Prostate gland (tissue), 2 donors: ENCODE results near the gene STRAP. TPM values are rescaled to one million over a fixed set of nuclear protein-coding genes. Genes with fewer than 3 reads are reported as not detected.

Source experiments
- DNase-seq: peaks from one replicate; pipeline ENCODE4 v3.0.0-alpha.2; 2019; ENCODE audit warnings: low spot score
- H3K27ac ChIP-seq, 2 donors: fragments of 200-600 bp; sonication (generic); 2 replicates each; pipeline ENCODE4 v1.5.1; 2017 to 2019
- H3K27me3 ChIP-seq: fragments of 200-600 bp; sonication (generic); replicated peaks from 2 replicates; pipeline ENCODE4 v1.5.1; 2019; ENCODE audit not compliant: insufficient read depth
- H3K36me3 ChIP-seq, 2 donors: fragments of 200-600 bp; sonication (generic); 1 replicate in 1 of 2; 2 replicates in 1 of 2; pipeline versions ENCODE4 v1.5.1 to v1.8.1; 2017 to 2019
- H3K4me1 ChIP-seq: fragments of 200-600 bp; sonication (generic); replicated peaks from 2 replicates; pipeline ENCODE4 v1.5.1; 2019
- H3K4me3 ChIP-seq, 2 donors: fragments of 200-600 bp; sonication (generic); 2 replicates each; pipeline ENCODE4 v1.5.1; 2017 to 2019
- H3K9me3 ChIP-seq: fragments of 200-600 bp; sonication (generic); 2 replicates; pipeline ENCODE4 v1.5.1; 2017
- CTCF ChIP-seq, 4 experiments: fragments of 200-600 bp in 2 of 4; fragments of 450-650 bp in 2 of 4; sonication (generic) in 2 of 4; IDR thresholded peaks; 1 replicate in 3 of 4; 2 replicates in 1 of 4; pipeline ENCODE4 v1.5.1; 2016 to 2019; ENCODE audit warnings: antibody characterized with exemption in 4 of 4, mild to moderate bottlenecking in 2 of 4, moderate library complexity in 2 of 4
- POLR2A ChIP-seq: fragments of 450-650 bp; IDR thresholded peaks from one replicate; pipeline ENCODE4 v1.6.1; 2016; ENCODE audit warnings: antibody characterized with exemption, mild to moderate bottlenecking
- POLR2AphosphoS5 ChIP-seq: sonication (generic); formaldehyde crosslinking; IDR thresholded peaks from one replicate; pipeline ENCODE4 v1.6.1; 2017; ENCODE audit warnings: antibody characterized with exemption
- WGBS: methylation state at CpG from one replicate; pipeline ENCODE4 v1.1.5; 2018; 5-methylcytosine and 5-hydroxymethylcytosine counted together
- intact Hi-C: fragments of 100-400 bp; cut with DNase I; formaldehyde crosslinking; loops from one replicate; pipeline ENCODE4 v1.14.2; 2022
- total RNA-seq, 2 donors: library from RNA; depleted of rRNA; stranded (reverse); fragments of >200 nt; gene quantifications; one replicate each; pipeline ENCODE4 v1.1.0, GENCODE V29; 2016

Gene STRAP
- total RNA-seq, 2 donors from 2014 or later = 58.4 to 74.2 TPM

- 50% methylated on average over 8 of the region's 8 CpGs for WGBS
- peak; percentile 62 to 95 (median 81) for TF ChIP-seq CTCF (IDR thresholded peaks at IDR 0.05)
- TF ChIP-seq POLR2A = no peak
- TF ChIP-seq POLR2AphosphoS5 = peak; percentile 19
- peak; percentile 57 for DNase-seq
- no peaks in the 10 kb centered on the region for H3K9me3 ChIP-seq
- no peak overlapping the region for H3K27ac ChIP-seq
- no peaks in the 10 kb centered on the region for H3K27me3 ChIP-seq
- no peaks in the 10 kb centered on the region for H3K36me3 ChIP-seq
- no peak overlapping the region for H3K4me3 ChIP-seq
- H3K4me1 ChIP-seq = no peaks in the 10 kb centered on the region
- intact Hi-C loops = loop anchor here (1.0 to 5.0 kb wide), 2 partner anchors 266 to 579 kb away; no protein-coding TSS in a partner anchor
These were observed 25.8 kb upstream of the STRAP start for GRCh38 chr12:15856097-15856982.

GRCh38 chr12:15858353-15858752, 23.8 kb upstream of the STRAP start:
- no peak overlapping the region for H3K27ac ChIP-seq
- no peaks in the 10 kb centered on the region for H3K36me3 ChIP-seq
- no peak for DNase-seq
- intact Hi-C loops = loop anchor here (5.0 kb wide), 1 partner anchor 581 kb away; no protein-coding TSS in a partner anchor
- no peaks in the 10 kb centered on the region for H3K27me3 ChIP-seq
- no peak overlapping the region for H3K4me3 ChIP-seq
- WGBS = 71% methylated on average over 2 of the region's 2 CpGs
- H3K4me1 ChIP-seq = no peaks in the 10 kb centered on the region
- TF ChIP-seq CTCF (IDR thresholded peaks at IDR 0.05) = no peak
- no peak for TF ChIP-seq POLR2AphosphoS5
- TF ChIP-seq POLR2A = no peak
- H3K9me3 ChIP-seq = no peaks in the 10 kb centered on the region

GRCh38 chr12:15859116-15859515, 23.1 kb upstream of the STRAP start:
- H3K27ac ChIP-seq = no peak overlapping the region
- no peaks in the 10 kb centered on the region for H3K36me3 ChIP-seq
- H3K4me3 ChIP-seq = no peak overlapping the region
- no peak for DNase-seq
- no peaks in the 10 kb centered on the region for H3K9me3 ChIP-seq
- WGBS = 50% methylated on average over 4 of the region's 4 CpGs
- H3K4me1 ChIP-seq = no peaks in the 10 kb centered on the region
- no peaks in the 10 kb centered on the region for H3K27me3 ChIP-seq
- TF ChIP-seq POLR2AphosphoS5 = no peak
- TF ChIP-seq CTCF (IDR thresholded peaks at IDR 0.05) = no peak
- no peak for TF ChIP-seq POLR2A
- intact Hi-C loops = loop anchor here (5.0 kb wide), 1 partner anchor 582 kb away; no protein-coding TSS in a partner anchor

GRCh38 chr12:15861404-15861803, 20.8 kb upstream of the STRAP start:
- 52% methylated on average over 1 of the region's 1 CpG for WGBS
- no peaks in the 10 kb centered on the region for H3K4me1 ChIP-seq
- H3K9me3 ChIP-seq = no peaks in the 10 kb centered on the region
- H3K27me3 ChIP-seq = no peaks in the 10 kb centered on the region
- no peak for DNase-seq
- H3K27ac ChIP-seq = no peak overlapping the region
- TF ChIP-seq POLR2A (no peak), CTCF (IDR thresholded peaks at IDR 0.05) (no peak), POLR2AphosphoS5 (no peak)
- H3K4me3 ChIP-seq = no peak overlapping the region
- H3K36me3 ChIP-seq = no peaks in the 10 kb centered on the region
- intact Hi-C loops = no loop called here
